IMR-90 (cell line): ENCODE data around the gene OR1Q1. TPM values are rescaled to one million over a fixed set of nuclear protein-coding genes. Genes with fewer than 3 reads are reported as not detected.

ENCODE experiments used
- ATAC-seq: fragments of 200-7000 bp; cut with Tn5 transposase; 2 replicates; pipeline ENCODE4 v1.9.1; 2020; ENCODE audit warnings: low read depth, mild to moderate bottlenecking, moderate library complexity
- BruUV-seq: library from RNA; stranded (reverse); fragments of 400-500 nt; replicated peaks from 2 replicates; lab custom pipeline; 2021; lab: Mats Ljungman, UMichigan
- CTCF ChIA-PET: fragments of 300-600 bp; formaldehyde crosslinking; extraction: SDS; loops from one replicate; lab custom pipeline; 2021; ENCODE audit warnings: antibody characterized with exemption; lab: Yijun Ruan, JAX
- POLR2A ChIA-PET: fragments of 300-600 bp; sonication (Branson Sonifier 250); formaldehyde crosslinking; loops from one replicate; lab custom pipeline; 2022; ENCODE audit warnings: antibody characterized with exemption; ENCODE audit not compliant: unreplicated experiment; lab: Charles Lee
- DNase-seq: peaks from one replicate; pipeline ENCODE4 v3.0.0; 2013
- H2AFZ ChIP-seq: replicated peaks from 2 replicates; pipeline ENCODE3; 2013; ENCODE audit warnings: low read length, mild to moderate bottlenecking; ENCODE audit not compliant: poor library complexity
- H2AK5ac ChIP-seq: 2 replicates; pipeline ENCODE4 v1.6.1; 2013; ENCODE audit warnings: low read depth, low read length, inconsistent platforms
- H2AK9ac ChIP-seq: replicated peaks from 2 replicates; pipeline ENCODE3; 2013; ENCODE audit warnings: mild to moderate bottlenecking, low read depth, low read length, moderate library complexity; ENCODE audit not compliant: poor library complexity
- H2BK120ac ChIP-seq: 2 replicates; pipeline ENCODE4 v1.6.1; 2013; ENCODE audit warnings: low read depth, low read length, inconsistent platforms
- H2BK15ac ChIP-seq: 3 replicates; pipeline ENCODE4 v1.6.1; 2013; ENCODE audit warnings: low read depth, low read length, inconsistent platforms
- H2BK20ac ChIP-seq: 2 replicates; pipeline ENCODE4 v1.6.1; 2013; ENCODE audit warnings: low read depth, mild to moderate bottlenecking, inconsistent platforms, low read length, moderate library complexity
- H2BK5ac ChIP-seq: 2 replicates; pipeline ENCODE4 v1.6.1; 2013; ENCODE audit warnings: mild to moderate bottlenecking, low read depth, low read length, inconsistent platforms; ENCODE audit not compliant: poor library complexity, severe bottlenecking
- H3K14ac ChIP-seq: replicated peaks from 2 replicates; pipeline ENCODE4 v1.6.1; 2013; ENCODE audit warnings: low read depth, low read length, inconsistent platforms
- H3K18ac ChIP-seq: 2 replicates; pipeline ENCODE4 v1.6.1; 2013; ENCODE audit warnings: low read depth, low read length, control low read depth
- H3K23ac ChIP-seq: 2 replicates; pipeline ENCODE4 v1.6.1; 2013; ENCODE audit warnings: low read depth, low read length, inconsistent platforms
- H3K27ac ChIP-seq: 2 replicates; pipeline ENCODE4 v1.5.1; 2013; ENCODE audit warnings: mild to moderate bottlenecking, control low read depth, low read length; ENCODE audit not compliant: insufficient read depth
- H3K27me3 ChIP-seq: 2 replicates; pipeline ENCODE4 v1.6.1; 2013; ENCODE audit warnings: low read length; ENCODE audit not compliant: control insufficient read depth, insufficient read depth
- H3K36me3 ChIP-seq: 2 replicates; pipeline ENCODE4 v1.6.1; 2013; ENCODE audit warnings: low read length, mixed read lengths; ENCODE audit not compliant: control insufficient read depth, insufficient read depth
- H3K4ac ChIP-seq: 2 replicates; pipeline ENCODE4 v1.6.1; 2013; ENCODE audit warnings: low read depth, low read length, inconsistent platforms
- H3K4me1 ChIP-seq: 2 replicates; pipeline ENCODE4 v1.6.1; 2013; ENCODE audit warnings: low read length, mixed read lengths; ENCODE audit not compliant: control insufficient read depth, insufficient read depth
- H3K4me2 ChIP-seq: 2 replicates; pipeline ENCODE4 v1.6.1; 2013; ENCODE audit warnings: low read depth, mild to moderate bottlenecking, control low read depth, low read length, moderate library complexity
- H3K4me3 ChIP-seq: 2 replicates; pipeline ENCODE4 v1.5.1; 2013; ENCODE audit warnings: low read depth, mild to moderate bottlenecking, control low read depth, low read length, moderate library complexity; ENCODE audit not compliant: insufficient read depth
- H3K56ac ChIP-seq: 2 replicates; pipeline ENCODE4 v1.6.1; 2013; ENCODE audit warnings: low read length, inconsistent platforms; ENCODE audit not compliant: insufficient read depth; ENCODE audit errors: extremely low read depth
- H3K79me1 ChIP-seq, 2 experiments: 2 replicates each; pipeline ENCODE4 v1.6.1; 2013; ENCODE audit warnings: low read length in 2 of 2, inconsistent platforms in 1 of 2, low read depth in 1 of 2
- H3K9ac ChIP-seq: 2 replicates; pipeline ENCODE4 v1.6.1; 2013; ENCODE audit warnings: low read depth, low read length, control low read depth
- H3K9me1 ChIP-seq: 2 replicates; pipeline ENCODE4 v1.6.1; 2013; ENCODE audit warnings: low read length, inconsistent platforms; ENCODE audit not compliant: insufficient read depth
- H3K9me3 ChIP-seq: 2 replicates; pipeline ENCODE4 v1.6.1; 2013; ENCODE audit warnings: low read length; ENCODE audit not compliant: control insufficient read depth, insufficient read depth
- H4K20me1 ChIP-seq: 2 replicates; pipeline ENCODE4 v1.6.1; 2013; ENCODE audit warnings: low read length, inconsistent platforms; ENCODE audit not compliant: insufficient read depth
- H4K5ac ChIP-seq: 2 replicates; pipeline ENCODE4 v1.6.1; 2013; ENCODE audit warnings: mild to moderate bottlenecking, low read depth, low read length, control low read depth
- H4K8ac ChIP-seq, 2 experiments: 2 replicates each; pipeline ENCODE4 v1.6.1; 2013; ENCODE audit warnings: low read depth in 2 of 2, low read length in 2 of 2, control low read depth in 1 of 2, inconsistent platforms in 1 of 2
- H4K91ac ChIP-seq: 2 replicates; pipeline ENCODE4 v1.6.1; 2013; ENCODE audit warnings: low read depth, low read length, inconsistent platforms; ENCODE audit not compliant: insufficient read depth
- CEBPB ChIP-seq: IDR thresholded peaks from 2 replicates; pipeline ENCODE4 v1.6.1; 2012; ENCODE audit warnings: low read depth, low read length, improper control_type of control experiment
- CHD1 ChIP-seq: IDR thresholded peaks from 2 replicates; pipeline ENCODE4 v1.6.1; 2012; ENCODE audit warnings: low read depth, low read length, improper control_type of control experiment
- CTCF ChIP-seq: conservative IDR thresholded peaks from 2 replicates; pipeline ENCODE4 v1.5.1; 2012; ENCODE audit warnings: mild to moderate bottlenecking, low read depth, low read length, improper control_type of control experiment
- ELK1 ChIP-seq: fragments of 150-350 bp; IDR thresholded peaks from 2 replicates; pipeline ENCODE4 v1.6.1; 2016; ENCODE audit warnings: low read depth, mild to moderate bottlenecking, low read length, moderate library complexity, borderline replicate concordance
- MXI1 ChIP-seq: IDR thresholded peaks from 2 replicates; pipeline ENCODE4 v1.6.1; 2012; ENCODE audit warnings: low read depth, mild to moderate bottlenecking, low read length, moderate library complexity, borderline replicate concordance
- NFE2L2 ChIP-seq: fragments of 150-350 bp; IDR thresholded peaks from 2 replicates; pipeline ENCODE4 v1.6.1; 2016; ENCODE audit warnings: low read depth, mild to moderate bottlenecking, low read length
- POLR2A ChIP-seq: IDR thresholded peaks from 2 replicates; pipeline ENCODE4 v1.6.1; 2012; ENCODE audit warnings: mild to moderate bottlenecking, low read depth, low read length
- RAD21 ChIP-seq: IDR thresholded peaks from 2 replicates; pipeline ENCODE4 v1.6.1; 2012; ENCODE audit warnings: low read length, improper control_type of control experiment
- RCOR1 ChIP-seq: IDR thresholded peaks from 2 replicates; pipeline ENCODE4 v1.6.1; 2012; ENCODE audit warnings: mild to moderate bottlenecking, low read length, improper control_type of control experiment; ENCODE audit not compliant: insufficient replicate concordance
- USF2 ChIP-seq: fragments of 150-350 bp; IDR thresholded peaks from 2 replicates; pipeline ENCODE4 v1.6.1; 2017; ENCODE audit warnings: mild to moderate bottlenecking, antibody characterized with exemption, low read length, low read depth
- WGBS, 2 experiments: methylation state at CpG; one replicate each; pipeline versions ENCODE4 v1.1.5 to v1.1.7; 2013; ENCODE audit warnings: missing lambda C conversion rate in 2 of 2; ENCODE audit not compliant: insufficient read length in 1 of 2; ENCODE audit errors: extremely low coverage in 2 of 2; 5-methylcytosine and 5-hydroxymethylcytosine counted together
- dilution Hi-C: fragments of 300-500 bp; cut with HindIII; formaldehyde crosslinking; loops from one replicate; pipeline ENCODE4 v1.14.3; 2018; ENCODE audit warnings: low sequenced_read_pairs; ENCODE audit not compliant: unreplicated experiment
- in situ Hi-C: fragments of 300-500 bp; cut with MboI; formaldehyde crosslinking; loops from 3 replicates; pipeline ENCODE4 v1.14.3; 2019; ENCODE audit warnings: low sequenced_read_pairs, inconsistent platforms, mixed read lengths
- intact Hi-C: fragments of 100-400 bp; cut with micrococcal nuclease; formaldehyde crosslinking; loops from 2 replicates; pipeline ENCODE4 v1.10.0; 2022
- polyA plus RNA-seq, 3 experiments: library from polyadenylated mRNA; depleted of rRNA; stranded (reverse); fragments of >200 nt; gene quantifications; 2 replicates each; pipeline ENCODE4 v1.2.3, GENCODE V29; 2012; ENCODE audit warnings: low replicate concordance in 1 of 3
- total RNA-seq: library from RNA; depleted of rRNA; stranded (reverse); fragments of >200 nt; gene quantifications from 2 replicates; pipeline ENCODE4 v1.2.3, GENCODE V29; 2012

The OR1Q1 gene
- total and polyA plus RNA-seq, 2 of the 4 experiments (the other 2 are of a cell fraction) = not detected

- H3K23ac ChIP-seq = no peak overlapping the region
- no peaks in the 10 kb centered on the region for H3K36me3 ChIP-seq
- WGBS, 2 experiments = 61% methylated on average over 2 of the region's 7 CpGs; no CpG with 5 or more reads in 1 of the 2 experiments
- H2BK20ac ChIP-seq = no peak overlapping the region
- no peak overlapping the region for H2BK15ac ChIP-seq
- no peak overlapping the region for H3K27ac ChIP-seq
- H4K20me1 ChIP-seq = no peaks in the 10 kb centered on the region
- no peak overlapping the region for H4K5ac ChIP-seq
- no peak overlapping the region for H2BK5ac ChIP-seq
- H2AFZ ChIP-seq = no peak overlapping the region
- H3K27me3 ChIP-seq = no peaks in the 10 kb centered on the region
- no peak overlapping the region for H3K4me2 ChIP-seq
- no peaks in the 10 kb centered on the region for H3K9me3 ChIP-seq
- no peak overlapping the region for H3K4ac ChIP-seq
- H2AK5ac ChIP-seq = no peak overlapping the region
- H3K18ac ChIP-seq = no peak overlapping the region
- no peak overlapping the region for H3K14ac ChIP-seq
- CTCF ChIA-PET = no interaction called here
- H2BK120ac ChIP-seq = no peak overlapping the region
- H3K9ac ChIP-seq = no peak overlapping the region
- H3K56ac ChIP-seq = no peak overlapping the region
- no peak overlapping the region for H4K8ac ChIP-seq
- H2AK9ac ChIP-seq = no peak overlapping the region
- no peak overlapping the region for H3K4me3 ChIP-seq
- no peaks in the 10 kb centered on the region for H3K79me1 ChIP-seq
- DNase-seq (no peak), ATAC-seq (no peak)
- no peak overlapping the region for H4K91ac ChIP-seq
- no TSS peak for BruUV-seq
- POLR2A ChIA-PET = no interaction called here
- H3K9me1 ChIP-seq = no peaks in the 10 kb centered on the region
- H3K4me1 ChIP-seq = no peaks in the 10 kb centered on the region
- intact Hi-C loops (no loop called here), dilution Hi-C loops (no loop called here), in situ Hi-C loops (no loop called here)
- TF ChIP-seq CHD1 = no peak
- no peak for TF ChIP-seq USF2
- TF ChIP-seq CTCF = no peak
- TF ChIP-seq NFE2L2 = no peak
- TF ChIP-seq RAD21 = no peak
- TF ChIP-seq MXI1 = no peak
- no peak for TF ChIP-seq ELK1
- no peak for TF ChIP-seq RCOR1
- TF ChIP-seq POLR2A = no peak
- no peak for TF ChIP-seq CEBPB
Measured at GRCh38 chr9:122619996-122620395, 5.5 kb downstream of the OR1Q1 start.
